ENCODE results near the gene BTBD9. TPM values are rescaled to one million over a fixed set of nuclear protein-coding genes. Genes with fewer than 3 reads are reported as not detected.

The BTBD9 gene
- total RNA-seq, 4 donors from 2014 or later = 9.2 to 16.3 (median 11.6) TPM

DNA sequence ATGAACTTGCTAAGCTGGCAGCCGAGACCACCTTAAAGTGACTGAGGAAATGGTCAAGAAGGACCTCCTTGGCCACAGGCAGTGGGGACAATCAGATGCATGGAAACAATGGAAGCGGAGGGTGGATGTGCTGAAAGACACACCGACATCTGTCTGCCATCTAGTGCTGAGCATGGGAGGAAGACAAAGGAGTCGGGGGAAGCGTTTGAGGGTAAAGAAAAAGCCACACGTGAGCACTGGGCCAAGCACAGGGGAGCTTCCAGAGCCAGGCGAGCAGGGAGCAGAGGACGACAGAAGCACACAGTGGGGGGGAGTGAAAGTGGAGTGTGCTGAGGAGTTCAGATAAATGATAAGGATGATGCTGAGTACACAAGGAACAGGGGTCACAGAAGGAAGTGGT lies 452.4 kb downstream of the BTBD9 start:
- no peaks in the 10 kb centered on the region for H3K4me1 ChIP-seq
- no peak for DNase-seq
- no peak overlapping the region for H3K4me3 ChIP-seq
- no peaks in the 10 kb centered on the region for H3K27me3 ChIP-seq
- intact Hi-C loops (cut with DNase I) = loop anchor here (10.0 kb wide), 1 partner anchor 287 kb away; no protein-coding TSS in a partner anchor
- no peaks in the 10 kb centered on the region for H3K9me3 ChIP-seq
- TF ChIP-seq, protein P1, sequence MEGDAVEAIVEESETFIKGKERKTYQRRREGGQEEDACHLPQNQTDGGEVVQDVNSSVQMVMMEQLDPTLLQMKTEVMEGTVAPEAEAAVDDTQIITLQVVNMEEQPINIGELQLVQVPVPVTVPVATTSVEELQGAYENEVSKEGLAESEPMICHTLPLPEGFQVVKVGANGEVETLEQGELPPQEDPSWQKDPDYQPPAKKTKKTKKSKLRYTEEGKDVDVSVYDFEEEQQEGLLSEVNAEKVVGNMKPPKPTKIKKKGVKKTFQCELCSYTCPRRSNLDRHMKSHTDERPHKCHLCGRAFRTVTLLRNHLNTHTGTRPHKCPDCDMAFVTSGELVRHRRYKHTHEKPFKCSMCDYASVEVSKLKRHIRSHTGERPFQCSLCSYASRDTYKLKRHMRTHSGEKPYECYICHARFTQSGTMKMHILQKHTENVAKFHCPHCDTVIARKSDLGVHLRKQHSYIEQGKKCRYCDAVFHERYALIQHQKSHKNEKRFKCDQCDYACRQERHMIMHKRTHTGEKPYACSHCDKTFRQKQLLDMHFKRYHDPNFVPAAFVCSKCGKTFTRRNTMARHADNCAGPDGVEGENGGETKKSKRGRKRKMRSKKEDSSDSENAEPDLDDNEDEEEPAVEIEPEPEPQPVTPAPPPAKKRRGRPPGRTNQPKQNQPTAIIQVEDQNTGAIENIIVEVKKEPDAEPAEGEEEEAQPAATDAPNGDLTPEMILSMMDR (IDR thresholded peaks at IDR 0.05) = no peak
- TF ChIP-seq POLR2A (IDR thresholded peaks at IDR 0.05) = no peak
- WGBS, 2 donors = 72 to 79% methylated on average over 7 to 8 of the region's 8 CpGs
- no peak overlapping the region for H3K27ac ChIP-seq
- peaks cover 0 to 14% (median 0%) of the 10 kb centered on the region in 3 donors for H3K36me3 ChIP-seq

DNA sequence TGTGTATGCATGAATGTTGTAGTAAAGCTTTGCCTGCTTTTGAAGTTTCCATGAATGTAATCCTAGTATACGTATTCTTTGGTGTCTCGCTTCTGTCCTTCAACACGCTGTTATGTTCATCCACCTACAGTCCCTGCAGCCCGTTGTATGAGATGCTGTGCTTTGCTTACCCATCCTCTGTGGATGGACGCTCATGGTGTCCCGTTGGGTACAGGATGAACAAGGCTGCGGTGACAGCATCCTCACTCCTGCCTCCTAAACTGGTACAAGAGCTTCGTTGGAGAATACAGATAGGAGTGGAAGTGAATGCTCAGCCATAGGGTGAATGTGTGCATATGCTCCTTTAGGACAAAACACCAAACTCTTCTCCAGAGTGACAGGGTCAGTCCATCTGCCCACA lies 454.0 kb downstream of the BTBD9 start:
- H3K36me3 ChIP-seq = peaks cover 0 to 5% (median 0%) of the 10 kb centered on the region in 3 donors
- WGBS, 2 donors = 84 to 90% methylated on average over 8 of the region's 8 CpGs
- DNase-seq = no peak
- H3K4me1 ChIP-seq = no peaks in the 10 kb centered on the region
- H3K4me3 ChIP-seq = no peak overlapping the region
- intact Hi-C loops (cut with DNase I) = loop anchor here (10.0 kb wide), 1 partner anchor 289 kb away; no protein-coding TSS in a partner anchor
- TF ChIP-seq, protein P1 (IDR thresholded peaks at IDR 0.05) = no peak
- no peak for TF ChIP-seq POLR2A (IDR thresholded peaks at IDR 0.05)
- H3K9me3 ChIP-seq = no peaks in the 10 kb centered on the region
- H3K27me3 ChIP-seq = no peaks in the 10 kb centered on the region
- no peak overlapping the region for H3K27ac ChIP-seq

DNA sequence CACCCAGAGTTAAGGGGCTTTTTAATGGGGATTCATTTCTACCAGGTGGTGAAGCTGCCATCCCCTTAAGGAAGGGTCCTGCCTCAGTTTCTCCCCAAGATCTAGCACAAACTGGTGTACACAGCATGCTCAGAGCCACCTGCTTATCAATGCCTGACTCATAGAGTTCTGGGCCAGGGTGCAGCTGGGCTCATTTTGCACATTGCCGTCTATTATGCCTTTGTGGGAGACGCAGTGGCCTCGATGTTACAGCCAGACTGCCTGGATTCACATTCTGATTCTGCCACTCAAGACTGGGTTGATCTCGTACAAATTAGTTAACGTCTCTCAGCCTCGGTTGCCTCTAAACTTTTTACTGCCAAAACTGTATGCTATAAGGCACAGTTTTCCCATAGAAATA lies 454.5 kb downstream of the BTBD9 start:
- Histone ChIP-seq H3K27me3 (no peaks in the 10 kb centered on the region), H3K4me3 (no peak overlapping the region), H3K4me1 (no peaks in the 10 kb centered on the region), H3K36me3 (peaks cover 0 to 5% (median 0%) of the 10 kb centered on the region in 3 donors), H3K9me3 (no peaks in the 10 kb centered on the region), H3K27ac (no peak overlapping the region)
- DNase-seq = no peak
- no peak for TF ChIP-seq POLR2A (IDR thresholded peaks at IDR 0.05)
- TF ChIP-seq, protein P1 (IDR thresholded peaks at IDR 0.05) = no peak
- 79 to 97% methylated on average over 6 of the region's 6 CpGs for WGBS, 2 donors
- intact Hi-C loops (cut with DNase I) = loop anchor here (10.0 kb wide), 1 partner anchor 290 kb away; no protein-coding TSS in a partner anchor

DNA sequence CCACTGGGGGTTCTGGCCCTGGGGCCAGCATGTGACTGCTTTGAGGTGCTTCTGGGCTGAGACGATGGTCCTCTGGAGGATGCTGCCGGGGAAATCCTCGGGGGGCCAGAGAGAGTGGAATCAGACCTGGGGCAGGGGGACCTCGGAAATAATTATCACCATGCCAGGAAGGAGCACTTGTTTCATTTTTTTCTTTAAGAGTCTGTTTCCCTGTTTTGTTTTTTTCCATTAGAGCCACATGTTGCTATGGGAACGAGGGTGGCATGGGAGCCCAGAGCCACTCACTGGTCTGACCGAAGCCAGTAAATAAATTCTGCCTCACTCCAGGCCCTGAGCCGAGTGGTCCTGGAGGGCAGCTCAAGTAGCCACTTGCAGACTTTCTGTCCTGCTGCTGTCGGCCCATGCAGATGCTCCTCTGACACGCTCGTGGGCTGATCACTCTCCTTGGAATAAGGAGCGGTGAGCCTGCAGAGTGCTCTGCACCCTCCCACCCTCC lies 455.1 kb downstream of the BTBD9 start:
- Histone ChIP-seq H3K9me3 (no peaks in the 10 kb centered on the region), H3K27me3 (no peaks in the 10 kb centered on the region), H3K36me3 (peaks cover 0 to 5% (median 0%) of the 10 kb centered on the region in 3 donors), H3K27ac (no peak overlapping the region), H3K4me3 (no peak overlapping the region), H3K4me1 (no peaks in the 10 kb centered on the region)
- no peak for TF ChIP-seq POLR2A (IDR thresholded peaks at IDR 0.05)
- TF ChIP-seq, protein P1 (IDR thresholded peaks at IDR 0.05) = no peak
- intact Hi-C loops (cut with DNase I) = loop anchor here (10.0 kb wide), 1 partner anchor 290 kb away; no protein-coding TSS in a partner anchor
- WGBS, 2 donors = 85 to 92% methylated on average over 9 to 11 of the region's 11 CpGs
- DNase-seq = no peak

DNA sequence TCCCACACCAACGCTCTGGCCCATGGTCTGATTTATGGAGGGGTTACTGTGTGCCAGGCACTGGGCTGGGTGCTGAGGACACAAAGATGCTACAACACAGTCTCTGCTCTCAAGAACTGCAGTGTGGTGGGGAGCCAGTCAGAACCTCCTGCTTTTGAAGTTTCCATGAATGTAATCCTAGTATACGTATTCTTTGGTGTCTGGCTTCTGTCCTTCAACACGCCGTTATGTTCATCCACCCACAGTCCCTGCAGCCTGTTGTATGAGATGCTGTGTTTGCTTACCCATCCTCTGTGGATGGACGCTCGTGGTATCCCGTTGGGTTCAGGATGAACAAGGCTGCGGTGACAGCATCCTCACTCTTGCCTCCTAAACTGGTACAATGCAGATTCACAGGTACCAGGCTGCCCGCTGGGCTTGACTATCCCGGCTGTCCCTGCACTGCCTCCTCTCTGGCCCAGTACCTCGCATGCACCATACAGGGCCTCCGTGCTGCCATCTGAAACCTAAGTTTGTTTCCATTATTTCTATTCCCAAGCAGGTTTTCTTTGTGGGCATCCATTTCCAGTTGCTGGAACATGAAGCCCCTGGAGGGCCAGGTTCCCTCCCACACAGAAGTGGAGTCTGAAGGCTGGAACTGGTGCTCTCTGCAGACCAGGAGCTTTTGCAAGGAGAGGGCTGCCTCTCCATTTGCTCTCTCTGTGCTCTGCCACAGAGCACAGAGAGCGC lies 455.7 kb downstream of the BTBD9 start:
- intact Hi-C loops (cut with DNase I) = loop anchor here (10.0 kb wide), 1 partner anchor 291 kb away; no protein-coding TSS in a partner anchor
- Histone ChIP-seq H3K27me3 (no peaks in the 10 kb centered on the region), H3K4me3 (no peak overlapping the region), H3K4me1 (peaks cover 0 to under 1% (median 0%) of the 10 kb centered on the region in 3 donors), H3K9me3 (no peaks in the 10 kb centered on the region), H3K27ac (no peak overlapping the region), H3K36me3 (peaks cover 0 to 5% (median 0%) of the 10 kb centered on the region in 3 donors)
- no peak for DNase-seq
- no peak for TF ChIP-seq POLR2A (IDR thresholded peaks at IDR 0.05)
- TF ChIP-seq, protein P1 (IDR thresholded peaks at IDR 0.05) = no peak
- WGBS, 2 donors = 92 to 96% methylated on average over 12 of the region's 13 CpGs
